RWPE1 (cell line): Measurements from ENCODE around the gene NPTX1.

Source experiments
- CTCF ChIA-PET: fragments of 350-600 bp; sonication (Branson Sonifier 250); formaldehyde crosslinking; extraction: SDS; loops from one replicate; lab custom pipeline; 2021; lab: Yijun Ruan, JAX
- POLR2A ChIA-PET: fragments of 400-600 bp; formaldehyde crosslinking; extraction: SDS; loops from one replicate; lab custom pipeline; 2020; ENCODE audit warnings: antibody characterized with exemption; ENCODE audit not compliant: low non-redundant PET; lab: Yijun Ruan, JAX
- DNase-seq: peaks from one replicate; pipeline ENCODE4 v3.0.0; 2012; ENCODE audit warnings: low spot score
- H3K27ac ChIP-seq: fragments of 450-650 bp; 2 replicates; pipeline ENCODE4 v1.5.1; 2017
- CTCF ChIP-seq: fragments of 450-650 bp; conservative IDR thresholded peaks from 2 replicates; pipeline ENCODE4 v1.5.1; 2017; ENCODE audit warnings: low read depth, mild to moderate bottlenecking

NPTX1 gene

GRCh38 chr17:80449930-80450576 lies 26.4 kb downstream of the NPTX1 start:
- CTCF ChIA-PET, result interaction anchor here (0.6 kb wide), 2 partner anchors 25 to 26 kb away, joined by 3 to 4 read pairs; partner anchors contain the start of gene NPTX1

GRCh38 chr17:80449194-80449929 lies 27.0 kb downstream of the NPTX1 start:
- POLR2A ChIA-PET, result no interaction called here
- TF ChIP-seq CTCF, result no peak
- no peak overlapping the region for H3K27ac ChIP-seq
- no peak for DNase-seq
- CTCF ChIA-PET, result interaction anchor here (0.5 to 0.6 kb wide), 3 partner anchors 27 to 707 kb away, joined by 3 to 4 read pairs (median 3); partner anchors contain the start of gene NPTX1

More at GRCh38 chr17:80449930-80450576, 26.4 kb downstream of the NPTX1 start:
- DNase-seq, result no peak
- POLR2A ChIA-PET, result no interaction called here
- no peak overlapping the region for H3K27ac ChIP-seq
- TF ChIP-seq CTCF, result no peak

GRCh38 chr17:80447790-80448189 lies 28.6 kb downstream of the NPTX1 start:
- peak; percentile 35 for DNase-seq
- POLR2A ChIA-PET, result no interaction called here
- H3K27ac ChIP-seq, result no peak overlapping the region; the same call in 1 of the 2 replicates
- TF ChIP-seq CTCF, result no peak
- CTCF ChIA-PET, result interaction anchor here (0.6 to 0.7 kb wide), 4 partner anchors 43 to 355 kb away, joined by 3 to 7 read pairs (median 6); no protein-coding TSS in a partner anchor

GRCh38 chr17:80446645-80447405 lies 29.6 kb downstream of the NPTX1 start:
- POLR2A ChIA-PET, result no interaction called here
- DNase-seq, result no peak
- no peak overlapping the region for H3K27ac ChIP-seq
- no peak for TF ChIP-seq CTCF
- CTCF ChIA-PET, result interaction anchor here (0.6 kb wide), 1 partner anchor 356 kb away, joined by 6 read pairs; no protein-coding TSS in a partner anchor

GRCh38 chr17:80445726-80446110 lies 30.7 kb downstream of the NPTX1 start:
- POLR2A ChIA-PET, result no interaction called here
- CTCF ChIA-PET, result interaction anchor here (0.5 kb wide), 1 partner anchor 420 kb away, joined by 3 read pairs; no protein-coding TSS in a partner anchor

More at GRCh38 chr17:80445726-80446110, 30.7 kb downstream of the NPTX1 start:
- no peak overlapping the region for H3K27ac ChIP-seq
- TF ChIP-seq CTCF, result no peak
- DNase-seq, result no peak
